HG03097 (cell line): ENCODE data around the gene SPANXN2.
"Not testable (repeated sequence)": the region's sequence is repeated elsewhere in the genome, so short reads cannot be mapped to it uniquely, and the experiment has no call there.

Experiments used
- ATAC-seq: cut with Tn5 transposase; IDR thresholded peaks from one replicate; pipeline ENCODE4 v1.9.1; 2021; ENCODE audit not compliant: unreplicated experiment, low FRiP score

The SPANXN2 gene, protein sequence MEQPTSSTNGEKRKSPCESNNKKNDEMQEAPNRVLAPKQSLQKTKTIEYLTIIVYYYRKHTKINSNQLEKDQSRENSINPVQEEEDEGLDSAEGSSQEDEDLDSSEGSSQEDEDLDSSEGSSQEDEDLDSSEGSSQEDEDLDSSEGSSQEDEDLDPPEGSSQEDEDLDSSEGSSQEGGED

DNA sequence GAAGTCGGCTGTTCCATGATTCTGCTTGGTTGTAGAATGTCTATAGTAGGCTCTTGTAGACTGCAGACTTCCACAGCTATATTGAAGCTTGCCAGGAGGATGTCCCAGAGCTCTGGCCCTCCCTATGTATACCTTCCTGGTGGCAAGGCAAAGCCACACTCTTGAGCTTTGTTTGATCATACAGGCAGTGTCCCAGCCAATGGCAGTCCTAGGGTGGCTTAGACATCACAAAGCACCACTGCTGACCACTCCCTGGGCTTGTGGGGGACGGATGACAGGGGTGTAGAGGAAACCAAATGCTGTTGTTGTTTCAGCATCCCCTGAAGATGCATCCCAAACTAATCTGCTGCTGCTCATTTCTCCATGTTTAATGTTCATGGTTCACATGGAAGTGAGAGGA lies at the start of gene SPANXN2:
SPANXN2 (minus strand) TSS at position 101 of the 400 bp plus-strand sequence; CDS start at position 17, 84 bp downstream.
- ATAC-seq, result not testable (repeated sequence)

DNA sequence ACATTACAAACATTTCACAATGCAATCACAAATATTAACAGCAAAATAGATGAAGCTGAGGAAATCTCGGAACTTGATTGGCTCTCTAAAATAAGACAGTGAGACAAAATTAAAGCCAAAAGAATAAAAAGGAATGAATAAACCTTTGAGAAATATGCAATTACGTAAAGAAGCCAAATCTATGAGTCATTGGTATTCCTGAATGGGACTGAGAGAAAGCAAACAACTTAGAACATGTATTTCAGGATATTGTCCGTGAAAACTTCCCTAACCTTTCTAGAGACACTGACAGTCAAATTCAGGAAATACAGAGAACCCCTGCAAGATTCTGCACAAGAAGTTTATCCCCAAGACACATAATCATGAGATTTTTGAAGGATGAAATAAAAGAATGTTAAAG lies 48.4 kb upstream of the SPANXN2 start:
- no peak for ATAC-seq

DNA sequence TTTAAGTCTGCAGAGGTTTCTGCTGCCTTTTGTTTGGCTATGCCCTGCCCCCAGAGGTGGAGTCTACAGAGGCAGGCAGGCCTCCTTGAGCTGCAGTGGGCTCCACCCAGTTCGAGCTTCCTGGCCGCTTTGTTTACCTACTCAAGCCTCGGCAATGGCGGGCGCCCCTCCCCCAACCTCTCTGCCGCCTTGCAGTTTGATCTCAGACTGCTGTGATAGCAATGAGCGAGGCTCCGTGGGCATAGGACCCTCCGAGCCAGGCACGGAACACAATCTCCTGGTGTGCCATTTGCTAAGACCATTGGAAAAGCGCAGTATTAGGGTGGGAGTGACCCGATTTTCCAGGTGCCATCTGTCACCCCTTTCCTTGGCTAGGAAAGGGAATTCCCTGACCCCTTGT lies 47.2 kb upstream of the SPANXN2 start:
- ATAC-seq, result not testable (repeated sequence)

DNA sequence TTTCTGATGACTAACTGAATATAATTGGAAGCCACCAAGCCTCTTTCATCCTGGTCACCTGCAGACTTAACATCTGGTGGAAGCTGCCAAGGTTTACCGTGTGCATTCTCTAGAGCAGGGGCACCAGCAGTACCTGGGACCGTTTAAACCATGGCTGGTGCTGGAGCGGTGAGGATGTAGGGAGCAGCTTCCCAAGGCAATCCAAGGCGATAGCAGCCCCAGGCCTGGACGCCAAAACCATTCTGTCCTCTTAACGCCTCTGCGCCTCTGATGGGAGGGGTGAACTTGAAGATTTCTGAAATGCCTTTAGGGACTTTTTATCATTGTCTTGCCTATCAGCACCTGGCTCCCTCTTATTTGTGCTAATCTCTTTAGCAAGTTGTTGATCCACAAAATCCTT lies 37.3 kb upstream of the SPANXN2 start:
- ATAC-seq, result no peak

DNA sequence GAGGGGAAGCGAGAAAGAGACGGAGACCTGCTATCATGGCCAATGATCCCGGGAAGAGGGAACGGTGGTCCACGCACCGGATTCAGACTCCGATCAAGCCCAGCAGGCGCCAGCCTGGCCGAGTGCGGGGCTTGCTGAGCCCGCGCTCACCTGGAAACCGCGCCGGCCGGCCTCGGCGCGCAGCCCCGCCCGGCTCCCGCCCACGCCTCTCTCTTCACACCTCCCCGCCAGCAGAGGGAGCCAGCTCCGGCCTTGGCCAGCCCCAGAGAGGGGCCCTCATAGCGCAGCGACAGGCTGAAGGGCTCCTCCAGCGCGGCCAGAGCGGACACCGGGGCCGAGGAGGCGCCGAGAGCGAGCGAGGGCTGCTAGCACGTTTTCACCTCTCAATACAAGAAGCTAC lies 36.8 kb upstream of the SPANXN2 start:
- no peak for ATAC-seq

DNA sequence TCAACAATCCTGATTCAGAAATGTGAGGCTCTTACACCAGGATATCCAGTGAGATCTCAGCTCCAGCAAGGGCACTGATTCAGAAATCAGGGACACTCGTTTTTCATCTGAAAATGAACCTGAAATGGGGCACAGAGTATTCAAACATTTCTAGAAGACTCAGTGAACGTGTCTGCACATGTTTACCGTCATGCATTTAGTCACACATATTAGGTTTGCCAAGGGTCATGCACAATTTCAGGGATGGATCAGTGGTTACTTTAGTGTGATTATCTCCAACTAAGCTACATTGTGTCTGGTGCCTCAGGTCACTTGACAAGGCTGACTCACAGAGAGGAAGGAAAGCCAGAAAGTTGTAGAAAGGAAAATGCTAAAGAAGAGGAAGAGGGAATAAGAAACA lies 33.6 kb upstream of the SPANXN2 start:
- no peak for ATAC-seq

DNA sequence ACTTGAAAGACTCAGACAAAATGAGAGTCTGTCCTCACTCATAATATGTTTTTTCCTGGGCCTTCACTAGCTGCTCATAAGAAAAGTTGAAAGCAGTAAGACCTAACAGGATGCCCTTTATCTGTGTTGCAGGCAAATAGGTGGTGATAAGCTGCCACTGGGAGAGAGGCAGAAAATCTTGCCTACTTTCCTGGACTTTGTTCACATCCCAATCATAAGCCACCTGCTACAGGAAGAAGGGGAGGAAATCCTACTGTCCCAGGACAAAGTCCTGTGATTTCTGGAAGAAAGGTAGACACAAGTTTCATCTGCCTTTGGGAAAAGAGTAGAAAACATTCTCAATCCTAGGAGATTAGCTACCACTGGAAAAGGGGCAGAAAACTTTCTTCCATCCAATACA lies 13.3 kb upstream of the SPANXN2 start:
- no peak for ATAC-seq

DNA sequence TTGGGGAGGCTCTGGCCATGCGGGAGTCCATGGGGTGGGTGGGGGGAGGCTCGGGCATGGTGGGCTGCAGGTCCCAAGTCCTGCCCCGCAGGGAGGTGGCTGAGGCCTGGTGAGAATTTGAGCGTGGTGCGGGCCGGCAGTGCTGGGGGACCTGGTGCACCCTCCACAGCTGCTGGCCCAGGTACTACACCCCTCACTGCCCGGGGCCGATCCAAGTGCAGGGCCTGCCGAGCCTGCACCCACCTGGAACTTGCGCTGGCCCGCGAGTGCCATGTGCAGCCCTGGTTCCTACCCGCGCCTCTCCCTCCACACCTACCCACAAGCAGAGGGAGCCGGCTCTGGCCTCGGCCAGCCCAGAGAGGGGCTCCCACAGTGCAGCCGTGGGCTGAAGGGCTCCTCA lies 5.7 kb upstream of the SPANXN2 start:
- ATAC-seq, result no peak

DNA sequence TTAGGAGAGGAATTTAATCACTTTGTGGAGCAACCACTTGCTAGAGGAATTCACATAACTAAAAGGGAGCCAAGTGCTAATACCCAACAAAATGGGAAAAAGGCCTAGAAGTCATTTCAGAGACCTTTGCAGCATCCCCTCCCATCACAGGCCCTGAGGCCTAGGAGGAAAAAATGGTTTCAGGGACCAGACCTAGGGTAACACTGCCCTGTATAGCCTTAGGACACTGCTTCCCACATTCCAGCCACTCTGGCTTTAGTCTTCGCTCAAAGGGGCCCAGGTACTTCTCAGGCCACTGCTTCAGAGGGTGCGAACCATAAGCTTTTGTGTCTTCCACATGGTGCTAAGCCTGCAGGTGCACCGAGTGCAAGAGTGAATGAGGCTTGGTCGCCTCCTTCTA lies 19.1 kb downstream of the SPANXN2 start:
- no peak for ATAC-seq

DNA sequence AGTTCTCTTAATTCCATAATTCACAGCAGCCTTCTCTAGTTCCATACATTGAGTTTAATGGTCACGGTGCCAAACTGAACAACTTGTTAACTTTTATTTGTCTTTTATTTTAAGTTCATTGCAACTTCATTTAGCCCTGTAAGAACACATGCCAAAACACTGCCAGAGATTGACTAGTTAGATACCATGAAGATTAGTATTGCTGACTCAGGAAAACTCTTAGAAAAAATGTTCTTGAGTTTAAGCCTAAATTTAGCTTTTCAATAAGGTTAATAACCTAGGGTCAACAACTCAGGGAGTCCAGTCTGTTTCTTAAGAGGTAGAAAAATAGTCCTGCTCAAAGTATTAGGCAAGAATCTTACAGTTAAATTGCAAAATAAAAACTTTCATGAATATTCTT lies 25.7 kb downstream of the SPANXN2 start:
- no peak for ATAC-seq

DNA sequence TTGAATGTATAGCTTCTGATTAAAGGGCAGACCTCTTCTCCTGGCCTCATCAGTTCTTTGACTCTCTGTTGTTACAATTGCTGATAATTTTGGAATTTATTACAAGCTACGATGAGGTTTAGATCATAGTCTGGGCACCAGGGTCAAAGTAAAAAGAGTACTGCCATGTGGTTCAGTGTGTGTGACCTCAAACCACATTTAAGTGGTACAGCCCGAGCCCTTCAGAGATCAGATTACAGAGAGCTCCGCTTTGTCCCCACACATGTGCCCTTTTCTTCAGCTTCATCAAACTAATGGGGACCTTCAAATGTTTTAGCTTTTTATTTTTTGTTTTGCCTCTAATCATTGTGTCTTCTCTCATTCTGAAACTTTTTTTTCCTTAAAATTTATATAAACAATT lies 37.1 kb downstream of the SPANXN2 start:
- ATAC-seq, result no peak

DNA sequence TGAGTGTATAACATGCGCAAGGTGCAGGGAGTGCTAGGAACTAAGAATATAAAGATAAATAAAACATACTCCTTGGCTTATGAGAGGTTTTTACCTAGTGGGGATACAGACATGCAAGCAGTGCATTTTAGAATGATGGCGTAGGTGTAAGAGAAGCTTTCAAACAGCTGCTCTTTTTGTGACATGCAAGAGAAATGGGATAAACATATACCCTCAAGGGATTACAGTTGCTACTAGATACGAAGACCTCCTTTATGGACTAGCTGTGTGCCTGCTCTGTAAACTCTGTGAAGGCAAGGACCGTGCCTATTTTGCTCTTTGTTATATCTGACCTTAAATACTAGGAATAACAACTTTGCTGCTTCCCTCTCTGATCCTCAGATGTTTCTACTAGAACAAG lies 45.6 kb downstream of the SPANXN2 start:
- no peak for ATAC-seq

DNA sequence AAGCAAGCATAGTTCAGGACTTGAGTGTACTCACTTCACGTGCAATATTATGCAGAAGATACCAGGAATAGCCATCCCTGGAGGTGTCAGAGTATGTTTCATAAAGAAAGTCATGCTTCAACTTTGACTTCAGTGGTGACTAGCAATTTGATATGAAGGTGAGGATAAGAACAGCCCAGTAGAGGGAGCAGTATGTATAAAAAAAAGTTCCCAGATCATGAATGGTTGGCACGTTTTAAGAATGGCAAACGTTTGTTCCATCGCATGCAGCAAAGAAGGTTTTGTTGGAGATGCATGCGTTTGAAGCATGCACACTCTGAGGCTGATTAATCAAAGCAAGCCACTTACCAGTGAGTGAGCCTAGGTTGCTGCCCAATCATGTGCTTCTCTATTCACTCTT lies 51.2 kb downstream of the SPANXN2 start:
- no peak for ATAC-seq

DNA sequence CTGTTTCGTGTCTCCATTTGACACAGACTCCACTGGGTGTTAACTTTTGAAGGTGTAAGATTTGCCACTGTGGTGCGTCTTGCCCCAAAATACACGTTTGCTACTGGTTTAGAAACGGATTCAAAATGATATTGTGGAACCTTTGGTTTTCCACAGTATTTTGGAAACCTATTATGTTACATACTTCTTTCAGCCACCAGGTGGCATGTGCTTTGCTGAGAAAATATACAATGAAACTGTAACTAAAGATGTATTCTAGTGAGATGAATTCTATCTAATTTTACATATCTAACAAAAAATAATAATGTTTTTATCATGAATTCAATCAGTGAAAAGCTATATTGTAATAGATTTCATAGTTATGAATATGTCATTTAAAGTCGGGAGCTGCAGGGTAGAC lies 56.2 kb downstream of the SPANXN2 start:
- ATAC-seq, result no peak

DNA sequence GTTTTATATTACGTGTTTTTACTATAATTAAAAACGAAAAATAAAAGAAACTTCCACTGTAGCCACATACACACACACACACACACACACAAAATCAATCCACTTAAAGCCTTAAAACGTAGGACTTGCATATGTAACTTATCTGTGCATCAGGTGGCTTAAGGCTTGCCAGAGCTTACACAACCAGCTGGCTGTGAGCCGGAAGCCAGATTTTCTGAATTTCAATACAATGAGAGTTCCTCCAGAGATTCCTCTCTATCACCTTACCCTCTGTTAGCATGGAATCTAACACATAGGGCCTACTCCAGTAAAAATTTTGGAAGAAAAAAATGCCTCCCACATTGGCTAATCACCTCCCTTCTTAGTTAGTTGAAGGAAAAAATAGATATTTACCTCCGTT lies 56.8 kb downstream of the SPANXN2 start:
- ATAC-seq, result no peak
